OCI-LY3 (cell line): Measurements from ENCODE around the gene SAE1.

Experiments
- EZH2phosphoT487 ChIP-seq: fragments of 200-600 bp; shearing (Covaris generic); IDR thresholded peaks from 2 replicates; pipeline ENCODE4 v1.6.1; 2018; ENCODE audit warnings: antibody characterized with exemption, mixed run types, low read depth
- TF ChIP-seq, protein P1 (sequence below): fragments of 200-600, 300-600 bp; sonication (generic); IDR thresholded peaks from 2 replicates; pipeline ENCODE4 v1.5.1; 2014; ENCODE audit warnings: antibody characterized with exemption, low read length, low read depth

- TF ChIP-seq, protein P1, sequence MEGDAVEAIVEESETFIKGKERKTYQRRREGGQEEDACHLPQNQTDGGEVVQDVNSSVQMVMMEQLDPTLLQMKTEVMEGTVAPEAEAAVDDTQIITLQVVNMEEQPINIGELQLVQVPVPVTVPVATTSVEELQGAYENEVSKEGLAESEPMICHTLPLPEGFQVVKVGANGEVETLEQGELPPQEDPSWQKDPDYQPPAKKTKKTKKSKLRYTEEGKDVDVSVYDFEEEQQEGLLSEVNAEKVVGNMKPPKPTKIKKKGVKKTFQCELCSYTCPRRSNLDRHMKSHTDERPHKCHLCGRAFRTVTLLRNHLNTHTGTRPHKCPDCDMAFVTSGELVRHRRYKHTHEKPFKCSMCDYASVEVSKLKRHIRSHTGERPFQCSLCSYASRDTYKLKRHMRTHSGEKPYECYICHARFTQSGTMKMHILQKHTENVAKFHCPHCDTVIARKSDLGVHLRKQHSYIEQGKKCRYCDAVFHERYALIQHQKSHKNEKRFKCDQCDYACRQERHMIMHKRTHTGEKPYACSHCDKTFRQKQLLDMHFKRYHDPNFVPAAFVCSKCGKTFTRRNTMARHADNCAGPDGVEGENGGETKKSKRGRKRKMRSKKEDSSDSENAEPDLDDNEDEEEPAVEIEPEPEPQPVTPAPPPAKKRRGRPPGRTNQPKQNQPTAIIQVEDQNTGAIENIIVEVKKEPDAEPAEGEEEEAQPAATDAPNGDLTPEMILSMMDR = no peak
- TF ChIP-seq EZH2phosphoT487 = no peak
Measured at GRCh38 chr19:47106821-47107201, 23.8 kb upstream of the SAE1 start.
